Mucosa of descending colon (tissue), 3 donors: ENCODE measurements around the gene GPR107. TPM values are rescaled to one million over a fixed set of nuclear protein-coding genes. Genes with fewer than 3 reads are reported as not detected.

Experiments
- ATAC-seq: fragments of 200-7000 bp; cut with Tn5 transposase; one replicate; pipeline ENCODE4 v1.9.1; 2020; ENCODE audit warnings: mild to moderate bottlenecking, moderate library complexity
- DNase-seq, 3 donors: peaks; one replicate each; pipeline ENCODE4 v3.0.0-alpha.2; 2020
- H3K36me3 ChIP-seq: fragments of 200-600 bp; one replicate; pipeline ENCODE4 v1.8.0; 2021; ENCODE audit warnings: low read depth, mild to moderate bottlenecking
- H3K4me1 ChIP-seq: fragments of 200-600 bp; one replicate; pipeline ENCODE4 v1.8.0; 2021; ENCODE audit warnings: low read depth, mild to moderate bottlenecking
- H3K4me3 ChIP-seq: fragments of 200-600 bp; one replicate; pipeline ENCODE4 v1.8.0; 2021; ENCODE audit warnings: mild to moderate bottlenecking
- H3K9me3 ChIP-seq: fragments of 200-600 bp; one replicate; pipeline ENCODE4 v1.8.0; 2021; ENCODE audit warnings: mild to moderate bottlenecking
- intact Hi-C, 2 donors: fragments of 100-400 bp; cut with DNase I in 1 of 2; cut with micrococcal nuclease in 1 of 2; formaldehyde crosslinking; loops; one replicate each; pipeline versions ENCODE4 v1.11.0 to v1.11.1; 2022; cut with DNase I, micrococcal nuclease
- total RNA-seq, 3 donors: library from RNA; stranded (reverse); fragmentation: NEBNext Ultra II Directional in 2 of 3; extraction: Animal tissue kit (Norgen Biotek cat#: 25700) in 2 of 3; gene quantifications; one replicate each; pipeline versions ENCODE4 v1.2.1 to v1.2.4, GENCODE V29; 2021 to 2023
- TF ChIP-seq, protein P1 (sequence below): fragments of 200-600 bp; IDR thresholded peaks from one replicate; pipeline ENCODE4 v1.8.0; 2022; ENCODE audit warnings: antibody characterized with exemption, mild to moderate bottlenecking
- donor health status: DM: no; HTN: no; CAD: no; lungs with moderate emphysema.
- donor health status: DM: no; HTN: no; CAD: no.
- donor health status: DM: no; HTN: yes; CAD: no.

The GPR107 gene
- total RNA-seq, 3 donors from 2014 or later = 39.7 to 50.1 (median 49.1) TPM

DNA sequence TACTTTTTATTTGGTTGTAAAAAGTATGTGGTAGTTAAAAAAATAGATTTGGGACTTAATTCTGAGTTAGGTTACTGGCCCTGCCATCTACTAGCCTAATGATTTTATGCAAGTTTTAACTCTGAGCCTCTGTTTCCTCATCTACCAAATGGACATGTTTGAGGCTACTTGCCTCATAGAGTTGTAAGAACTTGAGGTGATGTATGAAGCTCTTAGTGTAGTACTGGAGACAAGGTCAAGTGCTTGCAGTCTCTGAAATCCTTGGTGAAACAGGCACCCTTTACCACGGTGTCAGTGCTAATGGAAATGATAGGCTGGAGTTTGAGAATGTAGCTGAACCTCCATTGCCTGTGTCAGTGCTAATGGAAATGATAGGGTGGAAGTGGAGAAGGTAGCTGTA, 15.3 kb downstream of the GPR107 start:
- no peaks in the 10 kb centered on the region for H3K36me3 ChIP-seq
- no peak overlapping the region for H3K4me3 ChIP-seq
- ATAC-seq (no peak), DNase-seq (no peak)
- intact Hi-C loops = no loop called here
- TF ChIP-seq, protein P1, sequence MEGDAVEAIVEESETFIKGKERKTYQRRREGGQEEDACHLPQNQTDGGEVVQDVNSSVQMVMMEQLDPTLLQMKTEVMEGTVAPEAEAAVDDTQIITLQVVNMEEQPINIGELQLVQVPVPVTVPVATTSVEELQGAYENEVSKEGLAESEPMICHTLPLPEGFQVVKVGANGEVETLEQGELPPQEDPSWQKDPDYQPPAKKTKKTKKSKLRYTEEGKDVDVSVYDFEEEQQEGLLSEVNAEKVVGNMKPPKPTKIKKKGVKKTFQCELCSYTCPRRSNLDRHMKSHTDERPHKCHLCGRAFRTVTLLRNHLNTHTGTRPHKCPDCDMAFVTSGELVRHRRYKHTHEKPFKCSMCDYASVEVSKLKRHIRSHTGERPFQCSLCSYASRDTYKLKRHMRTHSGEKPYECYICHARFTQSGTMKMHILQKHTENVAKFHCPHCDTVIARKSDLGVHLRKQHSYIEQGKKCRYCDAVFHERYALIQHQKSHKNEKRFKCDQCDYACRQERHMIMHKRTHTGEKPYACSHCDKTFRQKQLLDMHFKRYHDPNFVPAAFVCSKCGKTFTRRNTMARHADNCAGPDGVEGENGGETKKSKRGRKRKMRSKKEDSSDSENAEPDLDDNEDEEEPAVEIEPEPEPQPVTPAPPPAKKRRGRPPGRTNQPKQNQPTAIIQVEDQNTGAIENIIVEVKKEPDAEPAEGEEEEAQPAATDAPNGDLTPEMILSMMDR = no peak
- peaks cover 4% of the 10 kb centered on the region for H3K4me1 ChIP-seq
- H3K9me3 ChIP-seq = no peaks in the 10 kb centered on the region

DNA sequence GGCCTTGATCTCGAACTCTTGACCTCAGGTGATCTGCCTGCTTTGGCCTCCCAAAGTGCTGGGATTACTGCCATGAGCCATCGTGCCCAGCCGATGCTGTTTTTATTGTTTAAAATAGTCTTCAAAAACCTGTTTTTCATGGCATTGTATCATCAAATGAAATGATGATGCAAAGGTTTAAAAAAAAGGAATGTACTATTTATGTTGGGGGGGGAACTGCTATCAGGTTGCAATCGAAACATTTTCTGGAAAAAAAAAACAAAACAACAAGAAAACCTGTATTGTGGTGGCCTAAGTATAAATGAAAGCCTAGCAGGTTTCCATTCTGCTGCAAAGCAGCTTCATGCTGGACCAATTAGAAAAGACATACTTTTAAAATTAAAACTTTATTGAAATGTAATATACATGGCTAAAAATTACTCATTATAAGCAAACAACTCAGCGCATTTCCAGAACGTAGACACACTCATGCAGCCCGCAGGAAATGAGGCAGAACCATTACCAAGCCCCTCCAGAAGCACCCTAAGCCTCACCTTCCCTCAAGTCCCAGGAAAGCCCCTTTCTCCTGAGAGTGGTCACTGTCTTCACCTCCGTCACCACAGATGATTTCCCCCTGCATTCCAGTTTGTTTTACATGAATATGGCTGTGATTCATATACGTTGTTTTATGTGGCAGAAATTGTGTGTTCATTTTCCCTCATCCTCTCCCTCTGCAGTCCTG, 19.0 kb downstream of the GPR107 start:
- no peaks in the 10 kb centered on the region for H3K9me3 ChIP-seq
- no peak overlapping the region for H3K4me3 ChIP-seq
- TF ChIP-seq, protein P1 = no peak
- no peak for ATAC-seq
- no peaks in the 10 kb centered on the region for H3K36me3 ChIP-seq
- DNase-seq = no peak
- peaks cover 4% of the 10 kb centered on the region for H3K4me1 ChIP-seq
- intact Hi-C loops = no loop called here

DNA sequence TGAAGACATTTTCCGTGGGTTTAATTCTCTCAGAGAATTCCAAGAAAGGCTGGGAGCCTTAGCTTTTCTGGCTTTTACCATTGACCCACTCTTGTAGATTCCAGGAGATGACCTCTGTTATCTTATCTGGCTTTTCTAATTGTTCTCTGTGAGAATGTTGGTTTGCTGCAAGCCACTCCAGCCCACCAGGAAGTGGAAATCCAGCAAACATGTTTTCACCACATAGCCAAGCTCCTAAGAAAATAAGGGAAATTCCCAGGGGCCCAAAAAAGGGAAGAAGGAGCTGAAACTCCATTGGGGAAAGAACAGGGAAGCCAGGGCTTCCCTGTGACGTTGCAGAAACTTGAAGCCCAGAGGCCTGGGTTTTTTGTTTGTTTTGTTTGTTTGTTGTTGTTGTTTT, 19.7 kb downstream of the GPR107 start:
- H3K36me3 ChIP-seq = no peaks in the 10 kb centered on the region
- intact Hi-C loops = no loop called here
- TF ChIP-seq, protein P1 = no peak
- no peak for DNase-seq
- ATAC-seq = no peak
- H3K4me1 ChIP-seq = peaks cover 4% of the 10 kb centered on the region
- no peak overlapping the region for H3K4me3 ChIP-seq
- no peaks in the 10 kb centered on the region for H3K9me3 ChIP-seq

DNA sequence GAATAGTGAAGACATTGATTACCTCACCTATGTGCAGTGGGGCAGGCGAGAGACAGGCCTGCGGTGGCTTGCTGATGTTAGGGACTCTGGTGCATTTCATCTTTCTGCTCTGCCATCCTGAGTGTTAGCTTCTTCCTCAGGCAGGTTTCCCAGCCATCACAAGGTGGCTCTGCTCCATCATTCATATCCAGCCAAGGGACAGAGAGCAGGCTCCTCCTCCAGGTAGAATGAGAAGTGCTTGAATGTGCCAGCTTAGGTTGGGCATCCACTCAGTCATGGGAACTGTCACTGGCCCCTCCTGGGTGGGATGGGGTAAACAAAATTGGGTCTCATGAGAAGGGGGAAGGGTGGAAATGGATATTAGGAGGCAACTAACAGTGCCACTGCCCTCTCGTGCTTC, 24.8 kb downstream of the GPR107 start:
- DNase-seq (no peak), ATAC-seq (no peak)
- Histone ChIP-seq H3K4me3 (no peak overlapping the region), H3K9me3 (no peaks in the 10 kb centered on the region), H3K36me3 (peaks cover 3% of the 10 kb centered on the region), H3K4me1 (no peaks in the 10 kb centered on the region)
- TF ChIP-seq, protein P1 = no peak
- intact Hi-C loops = no loop called here

DNA sequence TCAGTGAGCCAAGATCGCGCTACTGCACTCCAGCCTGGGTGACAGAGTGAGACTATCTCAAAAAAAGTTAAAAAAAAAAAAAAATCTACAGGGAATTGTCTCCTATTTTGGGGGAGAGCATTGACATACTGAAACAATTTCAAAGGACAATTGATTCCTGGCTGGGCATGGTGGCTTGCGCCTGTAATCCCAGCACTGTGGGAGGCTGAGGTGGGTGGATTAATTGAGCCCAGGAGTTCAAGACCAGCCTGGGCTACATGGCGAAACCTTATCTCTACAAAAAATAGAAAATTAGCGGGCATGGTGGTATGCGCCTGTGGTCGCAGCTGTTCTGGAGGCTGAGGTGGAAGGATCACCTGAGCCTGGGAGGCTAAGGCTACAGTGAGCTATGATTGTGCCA, 30.6 kb downstream of the GPR107 start:
- H3K36me3 ChIP-seq = peaks cover 3% of the 10 kb centered on the region
- no peaks in the 10 kb centered on the region for H3K4me1 ChIP-seq
- ATAC-seq (no peak), DNase-seq (no peak)
- no peak overlapping the region for H3K4me3 ChIP-seq
- intact Hi-C loops = no loop called here
- TF ChIP-seq, protein P1 = no peak
- no peaks in the 10 kb centered on the region for H3K9me3 ChIP-seq
